ENCODE measurements around the gene SMC1B. TPM values are rescaled to one million over a fixed set of nuclear protein-coding genes. Genes with fewer than 3 reads are reported as not detected.

SMC1B gene
- total RNA-seq: not detected in 2 replicates

DNA sequence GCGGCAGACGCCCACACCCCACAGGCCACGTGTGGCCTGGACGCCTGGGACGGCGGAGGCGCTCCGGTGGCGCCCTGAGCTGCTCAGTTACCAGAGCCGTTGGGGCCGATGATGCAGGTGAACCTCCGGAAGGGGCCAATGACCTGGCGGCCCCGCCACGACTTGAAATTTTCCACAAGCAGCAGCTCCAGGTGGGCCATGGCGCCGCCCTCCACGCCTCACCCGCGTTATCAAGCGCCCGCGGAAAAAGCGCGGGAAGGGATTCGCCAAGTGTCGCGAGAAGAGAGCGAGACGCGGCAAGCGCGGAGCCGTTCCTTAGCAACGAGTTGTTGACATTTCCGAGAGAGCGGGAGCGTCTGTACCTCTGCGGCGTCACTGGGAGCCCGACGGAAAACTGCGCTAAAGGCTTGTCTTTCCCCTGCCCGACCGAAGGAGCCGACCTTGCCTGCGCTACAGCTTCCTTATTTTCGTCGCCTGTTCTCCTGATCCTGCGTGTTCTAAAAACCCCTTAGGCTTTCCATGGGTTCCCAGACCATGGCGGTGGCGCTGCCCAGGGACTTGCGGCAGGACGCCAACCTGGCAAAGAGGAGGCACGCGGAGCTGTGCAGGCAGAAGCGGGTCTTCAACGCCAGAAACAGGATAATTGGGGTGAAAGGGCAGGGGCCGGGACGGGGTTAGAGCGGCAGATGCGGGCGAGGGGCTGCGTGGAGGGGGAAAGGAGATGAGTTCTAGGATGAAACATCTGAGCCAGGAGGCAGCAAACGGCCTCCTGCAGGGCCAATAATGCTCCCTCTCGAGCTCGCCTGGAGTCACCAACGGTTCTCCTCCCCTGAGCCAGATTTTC lies at the start of gene SMC1B, which contains the start of gene RIBC2:
Gene SMC1B, minus strand, starts transcription at position 232 of the 844 bp plus-strand sequence. Its CDS starts 32 bp downstream, at position 200.
Gene RIBC2, plus strand, starts transcription at position 326 of the 844 bp plus-strand sequence. Its CDS starts 194 bp downstream, at position 520.

DNA sequence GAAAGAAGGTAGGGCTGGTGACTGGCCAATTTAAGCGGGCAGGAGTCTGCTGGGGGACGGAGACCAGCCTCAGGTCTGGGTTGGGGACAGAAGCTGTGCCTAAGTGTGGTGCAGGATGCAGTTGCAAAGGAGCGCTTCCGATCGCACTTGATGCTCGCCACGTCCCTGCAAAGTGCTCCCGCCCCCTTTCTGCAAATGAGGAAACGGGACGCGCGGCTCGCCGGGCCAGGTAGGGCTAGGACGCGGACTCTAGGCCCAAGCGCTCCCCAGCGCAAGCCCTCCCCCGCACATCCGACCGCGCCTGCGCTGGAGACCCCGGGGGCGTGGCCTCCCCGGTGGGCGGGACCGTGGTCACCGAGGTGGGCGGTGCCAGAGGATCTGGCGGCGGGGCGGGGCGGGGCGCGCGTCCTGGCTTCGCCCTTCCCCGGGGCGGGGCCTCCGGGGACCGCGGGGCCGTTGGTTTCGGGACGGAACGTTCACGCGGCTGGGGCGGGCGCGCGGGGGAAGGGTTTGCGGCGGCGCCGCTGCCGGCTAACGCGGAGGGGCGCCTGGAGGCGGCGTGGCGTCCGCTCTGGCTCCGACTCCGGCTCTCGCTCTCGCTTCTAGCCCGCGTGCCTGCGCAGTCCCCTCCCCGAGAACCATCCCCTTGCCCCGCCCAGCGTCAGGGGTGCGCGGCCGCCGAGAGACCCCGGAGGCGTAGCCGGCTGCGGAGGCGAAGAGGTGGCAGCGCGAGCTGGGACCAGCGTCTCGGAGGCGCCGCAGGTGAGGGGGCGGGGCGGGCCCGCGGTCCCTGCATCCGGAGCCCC lies 103.8 kb downstream of the SMC1B start, which contains the start of gene FAM118A:
Gene FAM118A, plus strand, starts transcription at position 513 of the 806 bp plus-strand sequence. CDS start 12,446 bp downstream, outside the sequence.

Other genes with a start within 250 kb of the SMC1B start
- gene NUP50, start 249.7 kb downstream of the SMC1B start, total RNA-seq: 29.5 and 59.9 TPM in 2 replicates
- 93.7 and 109 TPM in 2 replicates for gene KIAA0930, start 172.7 kb downstream of the SMC1B start, total RNA-seq
- gene UPK3A, start 128.7 kb downstream of the SMC1B start, total RNA-seq: not detected in 2 replicates
- 29.7 and 46.0 TPM in 2 replicates for gene FAM118A, start 103.7 kb downstream of the SMC1B start, total RNA-seq
- 0.16 TPM in 1 of 2 replicates, not detected in the other for gene RIBC2, start 94 bp upstream of the SMC1B start, total RNA-seq
- gene FBLN1, start 89.3 kb upstream of the SMC1B start, total RNA-seq: 470 and 528 TPM in 2 replicates